HG02973 (cell line): Measurements from ENCODE around the gene IDH3A.

Source experiments
- ATAC-seq: cut with Tn5 transposase; IDR thresholded peaks from one replicate; pipeline ENCODE4 v1.9.1; 2021; ENCODE audit warnings: moderate library complexity; ENCODE audit not compliant: unreplicated experiment

Gene IDH3A

GRCh38 chr15:78149068-78149804 is at the start of gene IDH3A:
Gene IDH3A (plus strand): TSS chr15:78149362. CDS start chr15:78149404, 42 bp downstream.
- peak; percentile 74 for ATAC-seq

DNA sequence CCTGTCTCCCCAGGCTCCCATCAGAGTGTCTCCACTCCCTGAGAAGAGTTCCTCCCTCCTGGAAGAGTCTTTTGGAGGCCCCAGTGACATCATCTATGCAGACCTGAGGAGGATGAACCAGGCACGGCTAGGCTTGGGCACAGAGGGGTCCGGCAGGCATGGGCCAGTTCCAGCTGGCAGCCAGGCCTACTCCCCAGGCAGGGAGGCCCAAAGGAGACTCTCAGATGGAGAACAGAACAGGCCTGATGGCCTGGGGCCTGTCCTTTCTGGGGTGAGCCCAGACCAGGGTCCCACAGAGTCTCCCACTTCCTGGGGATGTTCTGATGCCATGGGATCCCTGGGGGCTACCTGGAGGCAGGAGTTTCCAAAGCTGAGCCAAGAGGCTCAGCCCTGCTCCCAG is 48.3 kb upstream of the IDH3A start:
- no peak for ATAC-seq

DNA sequence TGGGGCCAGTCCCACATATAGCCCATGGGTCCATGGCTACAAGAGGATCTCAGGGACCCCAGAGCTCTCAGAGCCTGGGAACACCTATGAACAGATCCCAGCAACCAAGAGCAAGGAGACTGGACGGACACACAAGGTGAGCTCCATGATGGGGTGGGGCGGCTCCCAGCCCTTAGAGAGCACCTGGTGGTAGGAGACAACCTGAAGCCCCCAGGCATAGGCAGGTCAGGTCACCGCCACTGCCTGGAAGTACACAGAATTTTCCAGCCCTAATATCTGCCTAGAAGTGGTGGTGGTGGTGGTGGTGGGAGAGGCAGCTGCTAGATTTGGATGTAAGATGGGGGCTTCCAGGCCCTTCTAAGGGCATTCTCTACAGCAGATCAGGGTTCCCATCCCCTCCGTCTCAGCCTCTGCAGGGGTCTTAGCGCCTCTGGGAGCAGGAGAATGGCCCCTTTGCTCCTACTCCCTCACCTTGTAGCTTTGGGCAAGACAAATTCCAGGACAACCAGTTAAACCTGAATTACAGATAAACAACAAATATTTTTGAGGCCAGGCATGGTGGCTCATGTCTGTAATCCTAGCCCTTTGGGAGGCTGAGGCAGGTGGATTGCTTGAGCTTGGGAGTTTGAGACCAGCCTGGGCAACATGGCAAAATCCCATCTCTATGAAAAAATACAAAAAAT is 47.6 kb upstream of the IDH3A start:
- no peak for ATAC-seq

DNA sequence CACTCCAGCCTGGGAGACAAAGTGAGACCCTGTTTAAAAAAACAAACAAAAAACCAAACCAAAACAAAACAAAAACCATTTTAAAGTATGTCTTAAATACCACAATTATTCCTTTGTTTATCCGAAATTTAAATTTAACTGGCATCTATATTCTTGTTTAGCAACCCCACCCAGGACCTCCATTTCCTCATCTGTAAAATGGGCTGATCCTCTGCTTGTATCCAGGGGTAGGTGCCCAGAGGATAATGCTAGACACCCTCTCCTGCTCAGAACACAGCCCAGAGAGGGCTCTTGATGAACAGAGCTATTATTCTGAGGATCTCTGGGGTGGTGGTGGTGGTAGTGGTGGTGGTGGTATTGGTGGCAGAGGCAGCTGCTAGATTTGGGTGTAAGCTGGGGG is 47.0 kb upstream of the IDH3A start:
- no peak for ATAC-seq

DNA sequence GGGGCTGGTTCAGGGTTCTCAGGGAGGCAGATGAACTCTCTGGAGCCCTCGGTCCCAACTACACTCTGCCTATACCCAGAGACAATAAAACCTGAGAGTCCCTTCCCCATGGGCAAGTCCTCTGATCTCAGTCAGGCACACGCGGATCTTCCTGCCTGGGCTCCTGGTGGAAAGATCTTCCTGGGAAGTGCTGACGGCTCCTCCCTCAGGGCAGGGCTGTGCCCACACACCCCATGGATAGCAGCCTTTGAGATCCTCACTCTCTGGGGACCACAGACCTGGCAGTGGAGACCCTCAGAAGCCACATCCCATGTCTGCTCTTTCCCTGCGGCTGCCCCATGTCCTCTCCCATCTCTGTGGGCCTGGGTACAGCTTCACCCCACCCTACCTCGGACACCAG is 46.4 kb upstream of the IDH3A start:
- ATAC-seq, result no peak

DNA sequence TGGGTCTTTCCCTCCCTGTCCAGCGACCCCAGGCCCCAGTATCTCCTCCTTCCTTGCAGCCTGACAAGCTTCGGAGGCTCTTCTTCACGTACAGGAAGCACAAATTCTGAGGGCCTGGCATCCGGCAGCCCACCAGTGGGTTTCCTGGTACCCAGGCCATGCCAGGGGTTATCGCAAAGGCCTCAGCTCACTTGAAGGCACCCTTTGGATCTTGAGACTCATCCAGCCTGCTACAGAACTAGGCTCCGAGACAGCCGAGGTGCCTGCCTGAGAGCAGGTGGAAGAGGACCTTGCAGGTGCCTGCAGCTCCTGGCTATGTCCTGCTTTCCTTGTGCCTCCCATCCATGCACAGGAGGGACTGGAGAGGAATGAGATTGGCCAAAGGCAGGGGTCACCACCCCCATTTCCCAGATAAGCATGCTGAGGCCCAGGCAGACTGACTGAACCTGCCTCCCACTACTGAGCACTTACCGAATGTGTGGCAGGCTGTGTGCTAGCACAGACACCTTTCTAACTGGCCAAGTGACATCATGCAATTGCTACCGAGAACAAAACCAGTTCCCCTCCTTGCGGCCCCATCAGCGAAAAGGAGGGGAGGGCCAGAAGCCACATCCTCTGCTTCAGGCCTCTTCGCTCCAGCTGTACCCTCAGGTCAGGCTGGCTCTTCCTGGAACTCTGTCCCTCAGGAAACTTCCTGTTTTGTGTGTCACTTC is 45.6 kb upstream of the IDH3A start:
- ATAC-seq, result peak; percentile 67

DNA sequence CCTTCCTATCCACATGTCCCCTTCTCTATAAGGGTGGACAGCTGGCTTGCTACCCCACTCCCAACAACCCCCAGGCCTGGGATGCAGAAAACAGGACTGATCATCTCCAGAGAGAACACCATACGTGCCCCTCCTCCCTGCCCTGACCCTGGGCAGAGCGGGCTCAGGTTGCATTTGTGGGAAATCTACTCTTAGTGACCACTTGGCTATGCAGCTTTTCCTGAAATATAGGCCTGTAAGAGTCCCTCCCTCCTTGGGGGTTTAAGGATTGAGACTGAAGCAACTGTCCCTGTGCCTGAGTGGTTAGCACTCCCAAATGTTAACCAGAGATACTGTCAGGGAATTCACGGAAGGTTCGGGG is 45.1 kb upstream of the IDH3A start:
- no peak for ATAC-seq

DNA sequence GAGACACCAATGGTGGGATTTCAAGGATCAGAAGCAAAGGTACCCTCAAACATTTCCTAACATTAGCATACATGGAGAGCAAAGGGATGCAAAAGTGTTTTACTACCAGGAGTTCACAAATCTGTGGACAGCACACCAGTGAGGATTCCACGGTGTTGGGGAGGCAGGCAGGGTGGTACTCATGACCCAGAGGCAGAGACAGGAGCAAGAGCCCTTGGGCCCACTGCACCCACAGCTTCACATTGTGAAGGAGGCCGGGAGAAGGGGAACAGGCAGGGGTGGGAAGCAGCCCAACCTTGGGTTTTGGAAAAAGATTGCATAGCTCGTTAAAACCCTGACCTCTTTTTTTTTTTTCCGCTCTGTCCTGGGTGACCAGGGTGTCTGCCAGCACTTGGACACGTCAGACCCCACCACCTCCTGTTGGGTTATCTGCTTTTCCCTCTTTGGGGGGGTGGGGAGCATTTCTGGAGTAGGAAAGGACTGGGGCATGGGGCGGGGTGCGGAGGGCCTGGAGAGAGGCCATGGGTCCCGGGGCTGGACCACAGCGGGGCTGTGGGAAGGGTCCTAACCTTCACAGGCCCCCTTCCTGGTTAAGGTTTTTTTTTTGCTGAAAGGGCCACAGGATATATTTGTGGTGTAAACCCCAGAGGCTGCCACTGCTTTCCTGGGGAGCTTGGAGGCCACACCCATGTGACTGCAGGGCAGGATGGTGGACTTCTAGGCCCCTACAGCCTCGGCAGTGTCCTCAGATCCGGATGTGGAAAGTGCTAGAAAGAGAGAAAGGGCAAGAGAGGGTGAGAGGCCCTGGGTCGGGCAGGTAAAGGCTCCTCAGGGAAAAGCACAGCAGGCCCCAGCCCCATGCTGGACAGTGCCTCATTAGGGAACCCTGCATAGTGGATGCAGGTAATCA is 44.3 kb upstream of the IDH3A start:
- no peak for ATAC-seq

- no peak for ATAC-seq
Observed at GRCh38 chr15:78105476-78106241, 43.5 kb upstream of the IDH3A start.

DNA sequence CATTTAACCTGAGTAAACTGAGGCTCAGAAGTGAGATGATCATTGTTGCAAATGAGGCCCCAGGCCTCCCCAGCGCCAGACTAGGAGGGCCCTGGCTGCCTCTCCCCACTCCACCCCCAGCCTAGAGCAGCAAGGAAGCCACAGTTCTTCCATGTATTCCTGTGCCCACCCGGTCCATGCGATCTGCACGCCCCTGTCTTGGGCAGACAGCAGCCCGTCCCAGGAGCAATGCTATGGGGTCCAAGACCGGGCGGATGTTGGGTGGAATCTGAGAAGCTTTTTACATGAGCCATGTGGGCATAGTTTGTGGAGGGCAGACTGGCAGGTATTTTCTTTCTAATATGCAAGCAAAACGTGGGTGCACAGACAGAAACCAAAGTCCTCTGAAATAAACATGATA is 41.7 kb upstream of the IDH3A start:
- no peak for ATAC-seq

- no peak for ATAC-seq
Observed at GRCh38 chr15:78108300-78109084, 40.7 kb upstream of the IDH3A start.

GRCh38 chr15:78109156-78109555 is 40.0 kb upstream of the IDH3A start:
- ATAC-seq, result no peak

- no peak for ATAC-seq
Observed at GRCh38 chr15:78110096-78110495, 39.1 kb upstream of the IDH3A start.

- no peak for ATAC-seq
Observed at GRCh38 chr15:78110916-78111475, 38.2 kb upstream of the IDH3A start.

DNA sequence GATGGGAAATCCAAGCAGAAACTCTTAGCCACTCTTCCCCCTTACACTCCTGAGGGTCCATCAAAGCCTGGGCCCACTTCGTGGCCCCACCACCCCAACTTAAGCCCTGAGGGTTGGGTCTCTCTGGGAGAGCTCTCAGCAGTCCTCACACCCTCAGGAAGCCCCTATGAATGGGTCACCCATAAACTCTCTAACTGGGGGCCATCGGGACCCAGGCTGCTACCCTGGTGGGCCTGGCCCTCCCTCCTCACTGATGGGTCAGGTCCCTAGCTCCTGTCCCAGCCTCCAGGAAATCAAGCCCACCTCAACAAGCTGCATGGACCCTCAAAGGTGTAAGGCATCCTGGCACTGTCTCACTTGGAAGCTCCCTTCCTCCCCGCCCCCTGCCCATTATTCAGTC is 37.4 kb upstream of the IDH3A start:
- ATAC-seq, result no peak

GRCh38 chr15:78112551-78112950 is 36.6 kb upstream of the IDH3A start:
- no peak for ATAC-seq

DNA sequence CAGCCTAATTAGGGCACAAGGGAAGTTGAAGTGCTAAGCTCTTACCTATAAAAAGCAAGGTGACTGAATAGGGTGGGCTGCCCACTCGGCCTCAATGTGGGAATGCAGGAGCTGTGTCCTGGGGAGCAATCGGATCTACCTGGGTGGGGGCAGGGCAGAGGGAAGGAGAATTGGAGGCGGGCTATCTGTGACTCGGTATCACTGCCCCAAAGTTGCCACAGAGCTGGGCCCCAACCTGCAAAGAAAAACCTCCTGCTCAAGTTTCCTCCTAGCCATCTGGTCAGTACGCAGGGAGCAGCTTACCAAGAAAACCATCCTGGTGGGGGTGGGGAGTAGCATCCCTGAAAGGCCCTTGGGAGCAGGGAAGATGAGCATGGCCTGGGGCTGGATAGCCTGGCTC is 28.6 kb upstream of the IDH3A start:
- no peak for ATAC-seq

- ATAC-seq, result no peak
Observed at GRCh38 chr15:78125267-78125666, 23.9 kb upstream of the IDH3A start.

DNA sequence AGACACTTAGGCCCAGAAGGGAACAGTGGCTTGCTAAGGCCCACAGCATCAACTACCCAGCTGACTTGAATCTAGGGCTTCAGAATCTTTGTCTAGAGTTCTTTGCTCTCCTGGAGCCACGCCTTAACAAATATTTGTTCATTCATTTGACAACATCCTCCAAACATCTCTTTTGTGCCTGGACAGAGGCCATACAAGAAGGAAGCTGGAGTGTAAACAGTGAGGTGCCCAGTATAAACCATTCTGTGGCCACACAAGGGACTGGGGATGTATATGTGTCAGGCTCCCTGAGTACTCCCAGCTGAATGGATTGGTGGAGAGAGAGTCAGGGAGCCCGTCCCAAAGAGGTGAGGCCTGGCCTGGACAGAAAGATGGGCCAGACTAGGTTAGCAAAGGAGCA is 21.3 kb upstream of the IDH3A start:
- ATAC-seq, result no peak
